Measurements from ENCODE around the gene ACOX1. TPM values are rescaled to one million over a fixed set of nuclear protein-coding genes. Genes with fewer than 3 reads are reported as not detected.

Gene ACOX1
- total RNA-seq (60.6 TPM), polyA plus RNA-seq (ENCODE audit: insufficient read depth, low read depth, low replicate concordance) (24.7 TPM)
- long read RNA-seq, donor 1, full-length matches to known transcripts, result 2 of 2 reads
- long read RNA-seq, donor 1, partial matches to known transcripts, result 0 of 2 reads
- long read RNA-seq, donor 1, other reads (novel, unspliced or antisense), result 0 of 2 reads
- long read RNA-seq, donor 2, full-length matches to known transcripts, result 3 of 11 reads
- long read RNA-seq, donor 2, partial matches to known transcripts, result 8 of 11 reads
- long read RNA-seq, donor 2, other reads (novel, unspliced or antisense), result 0 of 11 reads
- long read RNA-seq, donor 3, partial matches to known transcripts, result 0 of 2 reads
- long read RNA-seq, donor 3, other reads (novel, unspliced or antisense), result 0 of 2 reads
- long read RNA-seq, donor 4, partial matches to known transcripts, result 0 of 3 reads
- long read RNA-seq, donor 4, other reads (novel, unspliced or antisense), result 0 of 3 reads
- long read RNA-seq, donor 5, result 0 reads
- long read RNA-seq, donor 6, result 0 reads
- long read RNA-seq, donor 7, full-length matches to known transcripts, result 19 of 40 reads
- long read RNA-seq, donor 7, partial matches to known transcripts, result 8 of 40 reads
- long read RNA-seq, donor 7, other reads (novel, unspliced or antisense), result 13 of 40 reads
- long read RNA-seq, donor 8, full-length matches to known transcripts, result 4 of 9 reads
- long read RNA-seq, donor 8, partial matches to known transcripts, result 5 of 9 reads
- long read RNA-seq, donor 8, other reads (novel, unspliced or antisense), result 0 of 9 reads
- long read RNA-seq, donor 9, result 0 reads
- long read RNA-seq, donor 10, full-length matches to known transcripts, result 1 of 1 reads
- long read RNA-seq, donor 10, partial matches to known transcripts, result 0 of 1 reads
- long read RNA-seq, donor 10, other reads (novel, unspliced or antisense), result 0 of 1 reads

DNA sequence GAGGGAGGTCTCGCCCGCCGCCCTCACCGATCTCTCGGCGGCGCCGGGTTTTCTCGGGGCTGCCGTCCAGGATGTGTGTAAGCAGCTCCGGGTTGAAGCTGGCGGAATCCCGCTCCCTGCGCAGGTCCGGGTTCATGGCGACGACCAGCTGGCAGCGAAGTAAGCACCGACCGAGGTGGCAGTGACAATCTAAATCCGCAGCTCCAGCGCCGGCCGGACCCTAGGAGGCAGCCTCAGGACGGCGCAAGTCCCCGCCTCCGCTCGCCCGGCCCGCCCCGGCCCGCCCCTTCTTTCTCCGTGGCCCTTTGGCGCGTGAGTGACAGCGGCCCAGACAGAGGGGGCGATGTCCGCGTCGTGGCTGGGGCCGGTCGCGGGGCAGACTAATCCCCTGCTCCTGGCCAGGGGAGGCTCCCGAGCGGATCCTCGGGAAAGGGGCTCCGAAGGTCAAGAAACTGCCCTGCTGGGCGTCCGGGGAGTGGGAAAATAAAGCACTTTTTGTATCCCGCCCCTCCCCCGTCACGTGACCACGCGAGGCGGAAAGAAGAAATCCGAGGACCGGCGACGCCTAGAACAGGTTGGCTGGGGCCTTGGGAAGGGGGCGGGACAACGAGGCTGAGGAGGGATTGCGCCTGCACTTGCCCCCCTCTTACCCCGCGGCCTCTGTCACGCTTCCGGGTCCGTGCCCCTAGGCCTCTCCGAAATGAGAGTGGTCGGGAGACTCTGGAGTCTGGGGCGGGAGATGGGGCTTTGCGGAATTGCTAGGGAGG is at the start of gene ACOX1, which contains the start of gene TEN1:
TSS of gene ACOX1 (minus strand) at position 229 of the 767 bp plus-strand sequence. CDS start at position 136, 93 bp downstream.
TSS of gene TEN1 (plus strand) at position 303 of the 767 bp plus-strand sequence. CDS start 6,953 bp downstream, outside the sequence.
- peak; percentile 2 for TF ChIP-seq CTCF (IDR thresholded peaks at IDR 0.05; ENCODE audit: borderline replicate concordance, extremely low read depth, insufficient read depth)
- FAIRE-seq, result no peak
- H3K27ac ChIP-seq (ENCODE audit: low read depth in 2 of 2, low read length in 2 of 2), result peak within 1 kb of the TSS; percentile 99 to 100
- peak within 1 kb of the TSS; percentile 78 to 90 (median 89) for H3K4me3 ChIP-seq (ENCODE audit: low read length in 3 of 3)
- H3K27me3 ChIP-seq (ENCODE audit: control insufficient read depth, insufficient read depth, low read length), result no peaks in the 10 kb centered on the region
- peak; percentile 99 to 100 (median 99) for DNase-seq
- H3K9ac ChIP-seq (ENCODE audit: low read length in 3 of 3), result peak within 1 kb of the TSS; percentile 88 to 95 (median 92)
- intact Hi-C loops (cut with DNase I), result no loop called here
- H3K4me1 ChIP-seq (ENCODE audit: control insufficient read depth in 2 of 3, insufficient read depth in 2 of 3, low read depth in 1 of 3, low read length in 3 of 3), result peaks cover 6 to 20% (median 8%) of the 10 kb centered on the region in 3 donors
- H3K36me3 ChIP-seq (ENCODE audit: control insufficient read depth in 2 of 3, insufficient read depth in 3 of 3, low read length in 3 of 3), result peaks cover 0 to 3% (median 0%) of the 10 kb centered on the region in 3 donors
- H3K9me3 ChIP-seq (ENCODE audit: control insufficient read depth in 2 of 3, insufficient read depth in 1 of 3, low read length in 3 of 3), result no peaks in the 10 kb centered on the region

- intact Hi-C loops (cut with DNase I), result no loop called here
- TF ChIP-seq CTCF (IDR thresholded peaks at IDR 0.05; ENCODE audit: borderline replicate concordance, extremely low read depth, insufficient read depth), result no peak
- no peaks in the 10 kb centered on the region for H3K27me3 ChIP-seq (ENCODE audit: control insufficient read depth, insufficient read depth, low read length)
- FAIRE-seq, result no peak
- no peak within 1 kb of the TSS for H3K27ac ChIP-seq (ENCODE audit: low read depth in 2 of 2, low read length in 2 of 2)
- peak within 1 kb of the TSS in 2 of 3 donors; percentile 34 to 46 for H3K4me3 ChIP-seq (ENCODE audit: low read length in 3 of 3)
- no peaks in the 10 kb centered on the region for H3K9me3 ChIP-seq (ENCODE audit: control insufficient read depth in 2 of 3, insufficient read depth in 1 of 3, low read length in 3 of 3)
- DNase-seq, result peak; percentile 76 to 94 (median 84)
- H3K4me1 ChIP-seq (ENCODE audit: control insufficient read depth in 2 of 3, insufficient read depth in 2 of 3, low read depth in 1 of 3, low read length in 3 of 3), result peaks cover 0 to 10% (median 0%) of the 10 kb centered on the region in 3 donors
- H3K9ac ChIP-seq (ENCODE audit: low read length in 3 of 3), result peak within 1 kb of the TSS in 1 of 3 donors; percentile 51
- H3K36me3 ChIP-seq (ENCODE audit: control insufficient read depth in 2 of 3, insufficient read depth in 3 of 3, low read length in 3 of 3), result no peaks in the 10 kb centered on the region
These were observed 48.3 kb upstream of the ACOX1 start, which contains the start of gene EVPL for GRCh38 chr17:76027159-76027839. Gene EVPL, minus strand, starts transcription at chr17:76027306. Its CDS starts 108 bp downstream, at chr17:76027198.

DNA sequence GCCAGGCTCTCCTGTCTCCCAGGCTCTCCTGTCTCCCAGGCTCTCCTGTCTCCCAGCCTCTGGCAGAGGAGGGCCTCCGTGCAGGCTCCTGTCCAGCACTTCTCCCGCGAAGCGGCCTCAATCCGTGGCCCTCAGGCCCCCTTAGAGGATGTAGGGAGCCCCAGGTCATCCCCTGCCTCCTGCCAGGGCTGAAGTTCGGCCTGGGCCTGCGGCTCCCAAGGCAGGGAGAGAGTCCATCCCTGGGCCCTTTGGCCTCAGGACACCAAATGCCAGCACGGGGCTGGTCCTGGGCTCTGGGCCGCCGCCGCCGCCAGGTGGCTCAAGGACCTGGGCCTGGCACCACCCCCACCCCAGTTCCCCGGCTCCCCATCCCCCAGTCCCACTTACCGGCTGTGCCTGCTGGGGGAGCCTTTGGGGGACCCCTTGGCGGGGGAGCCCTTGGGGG is 47.8 kb upstream of the ACOX1 start:
- no peak for FAIRE-seq
- no peak for TF ChIP-seq CTCF (IDR thresholded peaks at IDR 0.05; ENCODE audit: borderline replicate concordance, extremely low read depth, insufficient read depth)
- Histone ChIP-seq H3K9me3 (ENCODE audit: control insufficient read depth in 2 of 3, insufficient read depth in 1 of 3, low read length in 3 of 3) (no peaks in the 10 kb centered on the region), H3K9ac (ENCODE audit: low read length in 3 of 3) (peak overlapping the region in 1 of 3 donors; percentile 19), H3K27ac (ENCODE audit: low read depth in 2 of 2, low read length in 2 of 2) (no peak overlapping the region), H3K27me3 (ENCODE audit: control insufficient read depth, insufficient read depth, low read length) (no peaks in the 10 kb centered on the region), H3K4me3 (ENCODE audit: low read length in 3 of 3) (peak overlapping the region in 2 of 3 donors; percentile 34 to 46), H3K36me3 (ENCODE audit: control insufficient read depth in 2 of 3, insufficient read depth in 3 of 3, low read length in 3 of 3) (no peaks in the 10 kb centered on the region), H3K4me1 (ENCODE audit: control insufficient read depth in 2 of 3, insufficient read depth in 2 of 3, low read depth in 1 of 3, low read length in 3 of 3) (peaks cover 0 to 8% (median 0%) of the 10 kb centered on the region in 3 donors)
- peak in 1 of 5 donors; percentile 18 for DNase-seq
- intact Hi-C loops (cut with DNase I), result no loop called here
